Activated CD4-positive, alpha-beta memory T cell treated with anti-CD3 and anti-CD28 coated beads for 36 hours (primary cell): ENCODE measurements around the gene ASIC1. TPM values are rescaled to one million over a fixed set of nuclear protein-coding genes. Genes with fewer than 3 reads are reported as not detected.

Source experiments
- CTCF ChIA-PET: fragments of 350-600 bp; sonication (Branson Sonifier 250); formaldehyde crosslinking; loops from one replicate; lab custom pipeline; 2021; ENCODE audit warnings: antibody characterized with exemption, inconsistent platforms; lab: Charles Lee
- POLR2A ChIA-PET: fragments of 350-600 bp; sonication (Branson Sonifier 250); formaldehyde crosslinking; loops from one replicate; lab custom pipeline; 2021; ENCODE audit warnings: antibody characterized with exemption; lab: Charles Lee
- DNase-seq: peaks from one replicate; pipeline ENCODE4 v3.0.0-alpha.2; 2020
- H3K27ac Mint-ChIP-seq: one replicate; pipeline ENCODE4 v1.8.0; 2021; ENCODE audit warnings: mixed read lengths
- H3K27me3 Mint-ChIP-seq: one replicate; pipeline ENCODE4 v1.8.0; 2021; ENCODE audit warnings: mixed read lengths
- H3K36me3 Mint-ChIP-seq: one replicate; pipeline ENCODE4 v1.8.0; 2021; ENCODE audit warnings: mixed read lengths
- H3K4me1 Mint-ChIP-seq: one replicate; pipeline ENCODE4 v1.8.0; 2021; ENCODE audit warnings: low read depth, mixed read lengths
- H3K4me3 Mint-ChIP-seq: one replicate; pipeline ENCODE4 v1.8.0; 2021; ENCODE audit warnings: mild to moderate bottlenecking, mixed read lengths
- H3K9me3 Mint-ChIP-seq: one replicate; pipeline ENCODE4 v1.8.0; 2021; ENCODE audit warnings: mixed read lengths
- intact Hi-C: fragments of 100-400 bp; cut with micrococcal nuclease; formaldehyde crosslinking; loops from one replicate; pipeline ENCODE4 v1.15.1; 2023
- total RNA-seq, 2 experiments: library from RNA; stranded (reverse); gene quantifications; one replicate each; pipeline ENCODE4 v1.2.3, GENCODE V29; 2021

Gene ASIC1
- total RNA-seq, 2 experiments from 2014 or later, result 1.1 to 1.6 TPM

DNA sequence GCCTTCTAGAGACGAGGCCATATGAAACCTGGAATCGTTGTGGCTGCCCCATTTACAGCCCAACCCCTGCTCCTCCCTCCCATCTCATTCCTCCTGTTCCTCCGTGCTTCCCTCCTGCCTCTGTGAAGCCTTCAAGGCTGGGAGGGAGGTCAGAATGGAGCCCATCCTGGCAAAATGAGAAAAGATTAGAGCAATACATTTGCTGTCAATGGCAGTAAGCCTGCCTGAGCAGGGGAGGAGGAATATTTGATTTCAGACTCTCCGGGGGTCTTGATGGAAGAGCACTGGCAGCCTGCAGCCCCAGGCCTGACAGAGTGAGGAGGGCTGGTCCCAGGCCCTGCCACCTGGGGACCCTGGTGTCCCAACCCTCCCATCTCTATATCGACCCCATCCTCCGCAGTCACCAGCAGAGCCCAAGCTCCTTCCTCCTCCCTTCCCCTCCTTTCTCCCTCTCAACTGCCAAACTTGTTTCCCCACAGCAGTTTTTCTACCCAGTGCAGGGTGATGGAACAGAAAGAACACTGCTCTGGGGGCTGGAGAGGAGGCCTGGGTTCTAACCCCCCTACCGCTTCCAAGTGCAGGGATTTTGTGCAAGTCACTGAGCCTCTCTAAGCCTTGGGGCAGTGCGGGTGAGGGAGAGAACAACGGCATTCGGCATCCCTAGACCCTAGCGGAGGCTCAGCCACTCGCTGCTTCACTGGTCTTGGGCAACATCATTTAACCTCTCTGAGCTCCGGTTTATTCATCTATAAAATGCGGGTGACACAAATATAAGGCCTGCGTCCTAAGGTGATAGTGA is 16.1 kb upstream of the ASIC1 start:
- Mint-ChIP-seq H3K36me3 (no peaks in the 10 kb centered on the region), H3K4me1 (peaks cover 21% of the 10 kb centered on the region), H3K27me3 (peaks cover under 1% of the 10 kb centered on the region), H3K4me3 (no peak overlapping the region), H3K27ac (no peak overlapping the region), H3K9me3 (no peaks in the 10 kb centered on the region)
- intact Hi-C loops, result no loop called here
- ChIA-PET POLR2A (no interaction called here), CTCF (interaction anchor here (0.6 to 11.0 kb wide), 6 partner anchors 9 to 88 kb away, joined by 3 to 197 read pairs (median 13); no protein-coding TSS in a partner anchor)
- DNase-seq, result no peak

DNA sequence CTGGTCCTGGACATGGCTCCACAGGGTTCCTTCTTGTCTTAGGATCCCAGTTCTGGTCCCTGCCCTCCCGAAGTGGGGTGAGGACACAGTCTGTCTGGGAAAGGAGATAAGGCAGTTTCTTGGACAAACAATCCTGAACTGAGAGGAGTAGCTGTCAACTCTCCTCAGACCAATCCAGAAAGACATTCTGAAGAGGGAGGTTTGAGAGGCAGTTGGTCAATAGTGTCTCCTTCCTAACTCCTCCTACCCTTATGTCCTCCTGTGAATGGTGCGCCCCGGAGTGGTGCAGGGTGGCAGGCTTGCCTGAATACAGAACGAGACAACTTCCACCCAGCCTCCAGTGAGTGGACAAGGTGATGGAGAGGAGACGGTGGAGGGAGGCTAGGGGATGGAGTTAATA is 15.4 kb upstream of the ASIC1 start:
- Mint-ChIP-seq H3K36me3 (no peaks in the 10 kb centered on the region), H3K4me3 (no peak overlapping the region), H3K4me1 (peaks cover 21% of the 10 kb centered on the region), H3K27me3 (no peaks in the 10 kb centered on the region), H3K27ac (no peak overlapping the region), H3K9me3 (no peaks in the 10 kb centered on the region)
- intact Hi-C loops, result no loop called here
- CTCF ChIA-PET, result interaction anchor here (0.9 to 11.0 kb wide), 3 partner anchors 13 to 75 kb away, joined by 3 to 197 read pairs (median 182); no protein-coding TSS in a partner anchor
- no peak for DNase-seq
- POLR2A ChIA-PET, result no interaction called here

DNA sequence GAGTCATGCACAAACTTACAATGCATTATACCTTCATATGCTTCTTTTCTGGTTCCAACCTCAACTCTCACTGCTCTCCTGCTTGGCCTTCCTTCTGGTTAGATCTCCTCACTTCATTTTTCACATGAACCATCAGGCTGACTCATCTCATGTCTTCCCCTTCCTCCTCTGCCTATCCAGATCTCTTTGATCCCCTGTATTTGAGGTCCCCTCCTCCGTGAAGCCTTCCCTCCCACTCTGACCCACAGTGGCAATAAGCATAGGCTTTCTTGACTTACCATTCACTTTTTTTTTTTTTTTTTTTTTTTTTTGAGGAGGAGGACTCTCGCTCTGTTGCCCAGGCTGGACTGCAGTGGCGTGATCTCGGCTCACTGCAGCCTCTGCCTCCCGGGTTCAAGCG is 14.7 kb upstream of the ASIC1 start:
- Mint-ChIP-seq H3K27me3 (no peaks in the 10 kb centered on the region), H3K4me3 (no peak overlapping the region), H3K36me3 (no peaks in the 10 kb centered on the region), H3K27ac (peak overlapping the region; percentile 15), H3K4me1 (peaks cover 21% of the 10 kb centered on the region), H3K9me3 (no peaks in the 10 kb centered on the region)
- intact Hi-C loops, result no loop called here
- CTCF ChIA-PET, result interaction anchor here (1.1 to 11.0 kb wide), 4 partner anchors 12 to 97 kb away, joined by 3 to 197 read pairs (median 94); no protein-coding TSS in a partner anchor
- POLR2A ChIA-PET, result interaction anchor here (1.1 kb wide), 1 partner anchor 13 kb away, joined by 3 read pairs; no protein-coding TSS in a partner anchor
- DNase-seq, result peak; percentile 41

DNA sequence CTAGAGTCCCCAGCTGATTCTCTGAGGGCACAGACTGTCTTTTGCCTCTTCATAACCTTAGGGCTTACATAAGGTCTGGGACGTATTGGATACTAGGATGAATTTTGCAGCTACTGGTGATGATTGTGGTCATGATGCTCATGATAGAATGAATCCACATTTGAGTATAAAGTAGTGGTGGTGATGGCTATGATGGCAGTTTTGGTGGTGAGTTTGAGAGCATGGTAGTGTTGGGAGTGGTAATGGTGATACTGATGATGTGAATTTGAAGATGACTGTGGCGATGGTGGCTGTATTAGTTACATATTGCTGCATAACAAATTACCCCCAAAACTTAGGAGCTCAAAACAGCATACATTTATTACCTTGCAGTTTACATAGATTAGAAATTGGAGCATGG is 14.1 kb upstream of the ASIC1 start:
- Mint-ChIP-seq H3K4me3 (no peak overlapping the region), H3K27me3 (no peaks in the 10 kb centered on the region), H3K9me3 (no peaks in the 10 kb centered on the region), H3K27ac (no peak overlapping the region), H3K4me1 (peaks cover 21% of the 10 kb centered on the region), H3K36me3 (no peaks in the 10 kb centered on the region)
- intact Hi-C loops, result no loop called here
- POLR2A ChIA-PET, result interaction anchor here (1.1 kb wide), 1 partner anchor 12 kb away, joined by 3 read pairs; no protein-coding TSS in a partner anchor
- CTCF ChIA-PET, result interaction anchor here (1.1 to 11.0 kb wide), 4 partner anchors 11 to 98 kb away, joined by 3 to 197 read pairs (median 94); no protein-coding TSS in a partner anchor
- DNase-seq, result no peak

DNA sequence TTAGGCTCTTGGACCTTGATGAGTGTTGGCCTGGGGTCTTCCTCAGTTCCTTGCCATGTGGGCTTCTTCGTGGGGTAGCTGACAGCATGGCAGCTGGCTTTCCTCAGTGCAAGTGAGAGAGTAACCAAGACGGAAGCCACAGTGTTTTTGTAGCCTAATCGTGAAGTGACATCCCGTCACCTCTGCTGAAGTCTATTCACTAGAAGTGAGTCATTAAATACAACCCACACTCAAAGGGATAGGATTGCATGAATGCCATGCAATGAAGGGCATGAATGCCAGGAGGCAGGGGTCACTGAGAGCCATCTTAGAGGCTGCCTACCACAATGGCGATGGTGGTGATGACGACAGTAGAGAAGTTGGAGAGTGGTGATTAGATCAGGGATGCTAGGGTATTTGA is 13.5 kb upstream of the ASIC1 start:
- CTCF ChIA-PET, result interaction anchor here (1.5 to 11.0 kb wide), 3 partner anchors 11 to 76 kb away, joined by 6 to 197 read pairs (median 182); no protein-coding TSS in a partner anchor
- Mint-ChIP-seq H3K27ac (peak overlapping the region; percentile 63), H3K4me3 (no peak overlapping the region), H3K9me3 (no peaks in the 10 kb centered on the region), H3K27me3 (no peaks in the 10 kb centered on the region), H3K4me1 (peaks cover 21% of the 10 kb centered on the region), H3K36me3 (no peaks in the 10 kb centered on the region)
- intact Hi-C loops, result no loop called here
- DNase-seq, result peak; percentile 41
- POLR2A ChIA-PET, result interaction anchor here (1.1 kb wide), 1 partner anchor 11 kb away, joined by 3 read pairs; no protein-coding TSS in a partner anchor

DNA sequence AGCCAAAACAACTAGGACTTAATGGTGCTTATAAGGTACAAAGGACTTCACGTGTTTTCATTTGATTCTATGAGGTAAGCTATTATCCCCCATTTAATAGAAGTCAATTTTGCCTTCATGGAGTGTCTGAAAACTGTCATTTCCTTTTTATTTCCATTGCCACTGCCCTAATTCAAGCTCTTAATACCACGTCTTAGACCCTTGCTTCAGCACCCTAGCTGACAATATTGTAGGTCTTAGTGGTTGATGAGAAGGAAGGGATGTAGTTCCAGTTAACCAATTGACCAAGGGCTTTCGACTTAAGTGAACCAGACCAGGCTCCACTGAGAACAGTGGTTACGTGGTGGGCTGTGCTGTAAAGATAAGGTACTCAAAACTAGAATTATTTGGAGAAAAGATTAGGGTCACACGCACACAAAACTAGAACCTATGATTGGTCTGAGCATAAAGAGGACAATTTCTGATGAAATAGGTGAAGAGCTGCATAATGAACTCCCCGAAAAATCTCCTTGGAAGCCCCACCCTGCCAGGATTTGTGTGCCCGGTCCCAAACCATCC is 9.6 kb upstream of the ASIC1 start:
- intact Hi-C loops, result no loop called here
- H3K4me3 Mint-ChIP-seq, result no peak overlapping the region
- peaks cover 12% of the 10 kb centered on the region for H3K4me1 Mint-ChIP-seq
- POLR2A ChIA-PET, result no interaction called here
- H3K27ac Mint-ChIP-seq, result no peak overlapping the region
- CTCF ChIA-PET, result interaction anchor here (1.4 to 2.5 kb wide), 3 partner anchors 8 to 81 kb away, joined by 5 to 14 read pairs (median 5); no protein-coding TSS in a partner anchor
- H3K36me3 Mint-ChIP-seq, result no peaks in the 10 kb centered on the region
- H3K27me3 Mint-ChIP-seq, result peaks cover 31% of the 10 kb centered on the region
- no peak for DNase-seq
- no peaks in the 10 kb centered on the region for H3K9me3 Mint-ChIP-seq

DNA sequence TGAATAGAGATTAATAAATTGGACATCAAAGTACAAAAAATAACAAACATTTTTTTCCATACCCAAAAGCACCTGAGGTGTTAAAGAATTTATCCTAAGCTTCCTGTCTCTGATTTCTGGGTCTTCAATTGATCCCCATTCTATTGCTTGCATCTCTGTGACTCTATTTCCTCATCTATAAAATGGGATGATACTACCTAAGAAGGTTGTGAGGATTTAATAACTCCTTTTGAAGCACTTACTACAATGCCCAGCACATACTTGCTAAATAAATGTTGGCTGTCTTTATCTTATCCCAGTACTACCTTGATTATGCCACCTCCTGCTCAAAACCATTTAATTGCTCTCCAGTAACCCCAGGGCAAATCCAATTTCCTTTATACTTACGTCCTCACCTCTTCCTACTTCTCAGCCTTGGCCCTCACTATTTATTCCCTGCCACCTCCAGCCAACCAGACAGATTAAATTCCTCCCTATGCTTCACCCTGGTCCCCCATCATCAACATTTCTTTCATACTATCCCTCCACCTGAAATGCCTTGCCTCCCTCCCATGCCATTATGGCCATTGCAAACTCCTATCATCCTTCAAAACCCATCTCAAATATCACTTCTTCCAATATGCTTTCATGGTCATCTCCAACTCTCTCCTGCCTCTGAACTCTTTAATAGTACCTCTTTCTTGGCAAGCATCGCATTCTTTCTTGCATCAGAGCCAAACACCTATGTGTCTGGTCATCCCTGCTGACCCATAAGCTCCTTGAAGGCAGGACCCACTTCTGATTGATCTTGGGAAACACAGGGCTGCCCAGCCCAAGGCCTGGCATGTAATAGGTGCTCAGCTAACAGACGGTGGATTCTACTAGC is 7.9 kb upstream of the ASIC1 start:
- intact Hi-C loops, result no loop called here
- Mint-ChIP-seq H3K4me1 (no peaks in the 10 kb centered on the region), H3K27ac (no peak overlapping the region), H3K36me3 (no peaks in the 10 kb centered on the region), H3K4me3 (no peak overlapping the region), H3K9me3 (no peaks in the 10 kb centered on the region), H3K27me3 (peaks cover 40% of the 10 kb centered on the region)
- ChIA-PET CTCF (interaction anchor here (0.8 to 3.4 kb wide), 4 partner anchors 10 to 82 kb away, joined by 3 to 22 read pairs (median 5); no protein-coding TSS in a partner anchor), POLR2A (interaction anchor here (0.6 kb wide), 1 partner anchor 374 kb away, joined by 3 read pairs; no protein-coding TSS in a partner anchor)
- no peak for DNase-seq

DNA sequence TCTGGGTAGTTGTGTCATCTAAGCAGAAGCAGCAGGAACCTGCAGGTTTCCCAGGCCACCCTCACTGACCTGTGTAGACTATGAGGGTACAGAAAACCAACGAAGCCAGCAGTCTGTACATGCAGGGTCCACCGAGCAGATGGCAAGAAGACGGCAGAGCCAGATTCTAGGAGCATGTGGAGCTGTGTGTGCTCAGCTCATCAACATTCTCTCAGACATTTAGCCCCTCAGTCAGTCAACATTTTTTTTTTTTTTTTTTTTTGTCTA is 7.3 kb upstream of the ASIC1 start:
- CTCF ChIA-PET, result interaction anchor here (0.8 to 3.4 kb wide), 3 partner anchors 11 to 83 kb away, joined by 4 to 22 read pairs (median 5); no protein-coding TSS in a partner anchor
- POLR2A ChIA-PET, result interaction anchor here (0.6 kb wide), 1 partner anchor 374 kb away, joined by 3 read pairs; no protein-coding TSS in a partner anchor

DNA sequence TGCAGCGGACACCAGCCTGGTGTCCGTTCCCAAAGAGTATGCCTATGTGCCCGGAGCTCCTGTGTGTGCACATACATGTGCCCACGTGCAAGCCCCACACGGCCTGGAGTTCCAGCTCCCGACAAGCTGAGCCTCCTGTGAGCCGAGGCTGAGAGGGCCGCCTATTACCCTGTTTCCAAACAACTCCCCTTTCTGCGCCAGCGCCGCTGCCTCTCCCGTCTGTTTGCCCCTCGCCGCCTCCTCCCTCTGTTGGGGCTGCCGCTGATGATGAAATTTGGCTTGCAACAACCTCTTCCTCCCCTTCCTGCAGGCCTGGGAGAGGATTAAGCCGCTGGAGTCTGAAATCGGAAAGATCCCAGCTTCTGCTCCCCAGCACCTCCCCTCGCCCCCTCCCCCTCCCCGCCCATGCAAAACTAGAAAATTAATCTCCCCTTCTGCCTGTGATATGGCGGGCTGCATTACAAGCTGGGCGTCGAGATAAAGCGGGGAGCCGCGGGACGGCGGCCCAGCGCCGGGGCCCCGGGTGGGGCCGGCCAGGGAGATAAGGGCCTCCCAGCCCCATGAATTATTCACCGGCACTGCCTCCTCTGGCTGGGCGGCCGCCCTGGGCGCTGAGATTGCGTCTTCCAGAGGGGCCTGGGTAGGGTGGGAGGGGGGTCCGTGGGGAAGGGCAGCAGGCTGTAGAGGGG is 6.8 kb upstream of the ASIC1 start:
- Mint-ChIP-seq H3K27me3 (peaks cover 40% of the 10 kb centered on the region), H3K9me3 (no peaks in the 10 kb centered on the region), H3K4me3 (no peak overlapping the region), H3K27ac (no peak overlapping the region), H3K4me1 (peaks cover under 1% of the 10 kb centered on the region), H3K36me3 (no peaks in the 10 kb centered on the region)
- DNase-seq, result no peak
- POLR2A ChIA-PET, result interaction anchor here (0.6 kb wide), 1 partner anchor 373 kb away, joined by 3 read pairs; no protein-coding TSS in a partner anchor
- CTCF ChIA-PET, result interaction anchor here (0.8 to 3.4 kb wide), 3 partner anchors 11 to 83 kb away, joined by 4 to 22 read pairs (median 5); no protein-coding TSS in a partner anchor
- intact Hi-C loops, result no loop called here

More for the DNA sequence above, 7.3 kb upstream of the ASIC1 start:
- Mint-ChIP-seq H3K36me3 (no peaks in the 10 kb centered on the region), H3K4me1 (no peaks in the 10 kb centered on the region), H3K4me3 (no peak overlapping the region), H3K27ac (no peak overlapping the region), H3K27me3 (peaks cover 40% of the 10 kb centered on the region), H3K9me3 (no peaks in the 10 kb centered on the region)
- no peak for DNase-seq
- intact Hi-C loops, result no loop called here

DNA sequence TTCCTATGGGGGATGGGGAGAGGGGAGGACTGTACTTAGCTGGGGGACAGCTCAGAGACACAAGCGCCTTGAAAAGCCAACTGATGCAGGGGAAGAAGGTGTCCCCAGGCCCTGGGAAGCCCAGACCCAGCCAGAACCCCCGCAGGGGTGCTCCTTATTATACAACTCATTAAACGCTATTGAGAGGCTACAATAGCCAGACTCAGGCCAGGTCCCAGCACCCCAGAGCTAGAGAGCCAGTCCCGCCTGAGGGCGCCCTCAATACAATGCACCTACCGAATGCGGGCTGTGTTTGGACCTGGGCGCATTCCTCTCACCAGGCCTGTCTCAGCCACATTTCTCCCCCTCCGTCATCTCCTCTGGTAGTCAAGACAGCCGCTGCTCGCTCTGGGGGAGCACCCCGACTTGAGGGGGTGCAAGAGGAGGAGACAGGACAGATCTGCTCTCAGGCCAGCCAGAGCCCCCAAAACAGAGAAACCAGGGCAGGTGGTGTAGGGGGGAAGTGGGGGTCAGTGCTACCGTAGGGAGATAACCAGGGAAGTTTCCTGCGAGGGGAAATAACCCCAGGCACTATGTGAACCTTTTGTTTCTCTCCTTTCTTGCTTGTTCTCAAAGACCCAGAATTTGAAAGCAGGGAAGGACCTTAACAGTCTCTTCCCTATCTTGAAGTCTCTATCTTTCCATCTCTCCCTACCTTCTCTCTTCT is 6.1 kb upstream of the ASIC1 start:
- no peak for DNase-seq
- intact Hi-C loops, result no loop called here
- Mint-ChIP-seq H3K4me3 (no peak overlapping the region), H3K36me3 (no peaks in the 10 kb centered on the region), H3K27ac (no peak overlapping the region), H3K9me3 (no peaks in the 10 kb centered on the region), H3K27me3 (peaks cover 47% of the 10 kb centered on the region), H3K4me1 (peaks cover 8% of the 10 kb centered on the region)
- POLR2A ChIA-PET, result no interaction called here
- CTCF ChIA-PET, result interaction anchor here (0.9 to 3.4 kb wide), 2 partner anchors 12 to 19 kb away, joined by 4 to 22 read pairs; no protein-coding TSS in a partner anchor
